ENCODE measurements around the gene PRKG1. TPM values are rescaled to one million over a fixed set of nuclear protein-coding genes. Genes with fewer than 3 reads are reported as not detected.

PRKG1 gene
- total RNA-seq, 1 experiment from 2014 or later, result not detected

DNA sequence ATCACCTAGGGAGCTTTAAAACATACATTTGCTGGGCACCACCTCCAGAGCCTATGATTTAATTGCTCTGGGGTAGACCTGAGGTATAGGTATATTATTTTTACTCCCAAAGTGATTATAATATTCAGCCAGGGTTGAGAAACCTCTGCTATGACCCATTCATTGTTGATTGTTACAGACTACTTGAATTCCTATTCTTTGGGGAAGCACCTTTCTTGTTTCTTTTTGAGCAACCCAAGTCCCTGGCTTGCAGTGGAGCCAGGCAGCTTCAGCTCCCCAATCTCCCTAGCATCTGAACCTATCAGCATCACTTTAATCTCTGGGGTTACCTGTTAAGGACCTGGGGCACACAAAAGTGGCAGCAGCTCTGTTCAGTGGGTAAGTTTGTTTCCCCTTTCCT, 8.6 kb downstream of the PRKG1 start:
- no peak overlapping the region for H3K27ac ChIP-seq

DNA sequence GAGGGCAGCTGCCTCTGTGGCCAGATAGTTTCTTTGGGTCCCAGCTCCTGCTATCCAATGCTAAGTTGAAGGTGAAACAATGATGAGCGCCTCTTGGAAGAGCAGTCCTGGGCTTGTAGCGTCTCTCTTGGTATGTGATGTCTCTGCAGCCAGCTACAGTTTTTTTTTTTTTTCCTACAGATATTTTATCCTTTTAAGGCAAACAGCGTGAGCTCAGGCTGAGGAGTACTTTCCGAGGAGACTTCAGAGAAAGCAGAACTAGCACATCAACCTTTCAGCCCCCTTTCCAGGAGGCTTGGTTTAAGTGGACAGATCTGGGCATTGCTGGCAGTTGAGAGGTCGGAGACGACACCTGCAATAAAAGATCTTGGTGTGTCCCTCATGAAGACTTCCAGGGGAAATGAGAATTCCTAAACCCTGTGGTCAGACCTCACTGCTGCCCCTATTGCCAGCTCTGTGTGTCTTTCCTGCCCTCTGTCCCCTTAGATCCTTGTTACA, 9.1 kb downstream of the PRKG1 start:
- Histone ChIP-seq H3K27me3 (replicated peaks) (no peaks in the 10 kb centered on the region), H3K4me3 (no peak overlapping the region), H3K4me1 (replicated peaks) (no peaks in the 10 kb centered on the region), H3K36me3 (no peaks in the 10 kb centered on the region), H3K9me3 (replicated peaks) (no peaks in the 10 kb centered on the region), H3K27ac (no peak overlapping the region)
- no peak for DNase-seq (ENCODE audit: low read depth in 1 of 2, low spot score in 2 of 2)

More for the DNA sequence above, 8.6 kb downstream of the PRKG1 start:
- DNase-seq (ENCODE audit: low read depth in 1 of 2, low spot score in 2 of 2), result no peak
- Histone ChIP-seq H3K4me1 (replicated peaks) (no peaks in the 10 kb centered on the region), H3K4me3 (no peak overlapping the region), H3K36me3 (no peaks in the 10 kb centered on the region), H3K27me3 (replicated peaks) (no peaks in the 10 kb centered on the region), H3K9me3 (replicated peaks) (no peaks in the 10 kb centered on the region)

DNA sequence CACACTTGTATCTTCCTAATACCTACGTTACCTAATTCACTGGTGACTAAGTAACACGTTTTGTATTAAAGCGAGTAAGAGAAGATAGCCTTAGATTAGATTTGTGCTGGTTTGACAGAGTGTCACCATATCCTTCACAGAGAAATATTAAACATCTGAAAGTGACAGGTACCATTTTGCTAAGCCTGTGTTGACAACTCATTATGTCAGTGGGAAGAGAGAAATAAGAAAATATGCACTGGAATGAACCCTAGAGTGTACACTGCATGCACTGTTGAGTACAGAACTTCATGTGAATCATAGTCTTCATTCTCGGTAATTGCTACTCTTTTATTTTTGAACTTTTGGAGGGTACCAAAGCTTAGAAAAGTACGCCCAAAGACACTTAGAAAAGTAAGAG, 10.9 kb downstream of the PRKG1 start:
- Histone ChIP-seq H3K4me1 (replicated peaks) (no peaks in the 10 kb centered on the region), H3K27me3 (replicated peaks) (no peaks in the 10 kb centered on the region), H3K36me3 (no peaks in the 10 kb centered on the region), H3K9me3 (replicated peaks) (no peaks in the 10 kb centered on the region), H3K4me3 (no peak overlapping the region), H3K27ac (no peak overlapping the region)
- DNase-seq (ENCODE audit: low read depth in 1 of 2, low spot score in 2 of 2), result no peak

DNA sequence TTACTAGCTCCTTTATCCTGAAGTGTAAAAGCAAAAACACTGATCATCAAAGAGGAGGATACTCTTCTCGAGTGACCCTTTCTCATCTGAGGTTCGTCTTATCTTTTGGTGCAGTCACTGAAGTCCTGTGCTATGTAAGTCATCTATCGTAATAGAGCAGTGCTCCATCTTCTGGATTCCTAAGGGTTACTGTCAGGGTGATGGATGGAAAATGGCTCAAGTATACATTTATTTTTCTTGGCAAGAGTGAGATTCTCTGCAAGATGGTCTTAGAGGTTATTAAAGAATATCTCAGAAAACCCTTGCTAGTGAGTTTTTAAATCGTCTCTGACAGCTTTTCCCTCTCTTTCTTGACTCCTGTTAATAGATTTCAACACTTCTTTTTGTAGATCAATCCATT, 12.4 kb downstream of the PRKG1 start:
- Histone ChIP-seq H3K4me3 (no peak overlapping the region), H3K9me3 (replicated peaks) (no peaks in the 10 kb centered on the region), H3K36me3 (no peaks in the 10 kb centered on the region), H3K27ac (no peak overlapping the region), H3K27me3 (replicated peaks) (no peaks in the 10 kb centered on the region), H3K4me1 (replicated peaks) (no peaks in the 10 kb centered on the region)
- DNase-seq (ENCODE audit: low read depth in 1 of 2, low spot score in 2 of 2), result no peak

DNA sequence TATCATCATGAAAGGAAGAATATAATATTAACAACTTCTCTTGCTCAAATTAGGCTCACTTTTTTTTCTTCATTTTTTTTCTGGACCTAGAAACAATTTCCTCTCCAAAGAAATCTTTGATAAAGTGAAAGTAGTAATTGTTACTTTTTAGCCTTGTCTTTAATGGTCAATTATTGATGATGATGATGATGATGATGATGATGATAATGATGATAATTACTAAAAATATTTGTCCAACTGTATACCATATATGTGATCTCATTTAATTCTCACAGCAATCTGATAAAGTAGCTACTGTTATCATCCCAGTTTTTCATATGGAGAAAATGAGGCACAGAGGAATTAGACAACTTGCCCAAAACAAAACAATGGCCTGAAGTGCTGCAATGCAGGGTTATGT, 12.8 kb downstream of the PRKG1 start:
- DNase-seq (ENCODE audit: low read depth in 1 of 2, low spot score in 2 of 2), result no peak
- H3K4me1 ChIP-seq (replicated peaks), result no peaks in the 10 kb centered on the region

DNA sequence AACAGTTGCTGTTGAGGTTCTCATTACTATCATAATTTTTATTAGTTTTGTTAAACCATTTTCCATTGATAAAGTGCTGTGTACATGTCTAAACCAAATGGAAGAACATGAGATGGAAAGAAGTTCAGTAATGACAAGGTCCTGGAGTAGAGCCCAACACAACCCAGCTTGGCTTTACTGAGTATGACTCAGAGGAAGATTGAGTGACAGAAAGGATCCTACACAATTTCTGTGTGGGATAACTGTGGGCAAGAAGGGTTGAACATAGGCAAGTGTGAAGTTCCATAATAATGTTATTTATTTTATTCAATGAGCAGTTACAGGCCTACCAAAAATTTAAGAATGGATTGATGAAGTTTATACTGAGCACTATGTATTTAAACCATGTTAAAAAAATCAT, 15.9 kb downstream of the PRKG1 start:
- DNase-seq (ENCODE audit: low read depth in 1 of 2, low spot score in 2 of 2), result no peak

More for the DNA sequence above, 12.8 kb downstream of the PRKG1 start:
- Histone ChIP-seq H3K4me3 (no peak overlapping the region), H3K27me3 (replicated peaks) (no peaks in the 10 kb centered on the region), H3K9me3 (replicated peaks) (no peaks in the 10 kb centered on the region), H3K27ac (no peak overlapping the region), H3K36me3 (no peaks in the 10 kb centered on the region)

DNA sequence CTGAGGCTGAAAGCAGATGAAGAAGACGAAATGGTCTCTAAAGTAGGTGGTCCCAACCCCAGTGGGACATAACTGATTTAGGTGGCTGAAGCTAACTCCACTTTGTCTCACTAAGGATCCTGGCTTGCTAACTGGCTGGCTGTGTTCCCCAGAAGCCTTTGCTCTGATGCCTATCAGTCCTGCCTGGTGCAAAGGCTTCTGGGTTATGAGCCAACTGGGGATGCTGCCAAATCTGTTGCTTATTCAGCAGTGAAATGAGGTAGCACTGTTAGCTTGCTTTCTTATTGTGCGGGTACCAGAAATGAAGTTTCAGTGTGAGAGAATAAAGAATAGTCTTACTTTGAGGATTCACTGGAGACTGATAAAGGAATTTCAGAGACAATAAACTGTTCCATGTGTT, 18.1 kb downstream of the PRKG1 start:
- no peaks in the 10 kb centered on the region for H3K36me3 ChIP-seq
- H3K9me3 ChIP-seq (replicated peaks), result no peaks in the 10 kb centered on the region
- no peak overlapping the region for H3K4me3 ChIP-seq
- no peak overlapping the region for H3K27ac ChIP-seq
- no peaks in the 10 kb centered on the region for H3K27me3 ChIP-seq (replicated peaks)
- no peaks in the 10 kb centered on the region for H3K4me1 ChIP-seq (replicated peaks)
- DNase-seq (ENCODE audit: low read depth in 1 of 2, low spot score in 2 of 2), result no peak

More for the DNA sequence above, 15.9 kb downstream of the PRKG1 start:
- H3K9me3 ChIP-seq (replicated peaks), result no peaks in the 10 kb centered on the region
- H3K4me3 ChIP-seq, result no peak overlapping the region
- no peaks in the 10 kb centered on the region for H3K36me3 ChIP-seq
- H3K27me3 ChIP-seq (replicated peaks), result no peaks in the 10 kb centered on the region
- no peaks in the 10 kb centered on the region for H3K4me1 ChIP-seq (replicated peaks)
- no peak overlapping the region for H3K27ac ChIP-seq

DNA sequence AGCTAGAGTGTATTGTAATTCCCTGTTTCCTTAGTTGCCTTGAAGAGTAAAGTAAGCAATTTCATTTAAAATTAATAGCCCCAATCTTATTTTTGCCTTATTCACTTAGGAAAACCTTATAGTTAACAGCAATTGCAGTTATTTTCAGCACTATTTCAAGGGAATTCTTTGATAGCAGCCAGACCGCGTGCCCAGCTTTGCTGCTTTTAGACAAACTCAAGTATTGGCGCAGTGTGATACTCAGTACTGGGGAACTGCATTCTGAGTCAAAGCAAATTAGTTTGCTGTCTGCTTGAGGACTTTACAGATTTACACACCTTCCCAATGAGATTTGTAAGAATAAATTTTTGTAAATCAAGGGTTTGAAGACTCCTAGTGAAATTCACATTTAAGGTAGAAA, 21.2 kb downstream of the PRKG1 start:
- Histone ChIP-seq H3K4me3 (no peak overlapping the region), H3K36me3 (no peaks in the 10 kb centered on the region), H3K4me1 (replicated peaks) (no peaks in the 10 kb centered on the region), H3K27me3 (replicated peaks) (no peaks in the 10 kb centered on the region), H3K9me3 (replicated peaks) (no peaks in the 10 kb centered on the region), H3K27ac (no peak overlapping the region)
- no peak for DNase-seq (ENCODE audit: low read depth in 1 of 2, low spot score in 2 of 2)

DNA sequence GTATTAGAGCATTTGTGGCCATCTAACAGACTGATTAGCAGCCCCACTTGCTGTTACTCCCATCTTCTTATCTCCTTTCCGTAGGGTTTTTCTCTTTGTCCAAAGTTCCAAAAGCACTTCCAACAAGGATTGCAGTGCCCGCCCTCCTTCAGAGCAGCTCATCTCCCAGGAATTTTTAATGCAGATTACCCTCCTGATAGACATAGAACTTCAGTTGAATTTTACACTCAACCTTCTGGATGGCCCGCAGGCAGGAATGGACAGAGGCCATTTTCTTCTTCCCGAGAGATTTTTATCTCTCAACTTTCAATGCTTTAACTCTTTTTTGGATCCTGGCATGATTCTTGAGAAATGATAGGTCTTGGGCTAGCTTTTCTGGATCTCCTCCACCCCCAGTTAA, 23.3 kb downstream of the PRKG1 start:
- Histone ChIP-seq H3K4me1 (replicated peaks) (no peaks in the 10 kb centered on the region), H3K36me3 (no peaks in the 10 kb centered on the region), H3K27ac (no peak overlapping the region), H3K4me3 (no peak overlapping the region), H3K9me3 (replicated peaks) (no peaks in the 10 kb centered on the region), H3K27me3 (replicated peaks) (no peaks in the 10 kb centered on the region)
- DNase-seq (ENCODE audit: low read depth in 1 of 2, low spot score in 2 of 2), result no peak

DNA sequence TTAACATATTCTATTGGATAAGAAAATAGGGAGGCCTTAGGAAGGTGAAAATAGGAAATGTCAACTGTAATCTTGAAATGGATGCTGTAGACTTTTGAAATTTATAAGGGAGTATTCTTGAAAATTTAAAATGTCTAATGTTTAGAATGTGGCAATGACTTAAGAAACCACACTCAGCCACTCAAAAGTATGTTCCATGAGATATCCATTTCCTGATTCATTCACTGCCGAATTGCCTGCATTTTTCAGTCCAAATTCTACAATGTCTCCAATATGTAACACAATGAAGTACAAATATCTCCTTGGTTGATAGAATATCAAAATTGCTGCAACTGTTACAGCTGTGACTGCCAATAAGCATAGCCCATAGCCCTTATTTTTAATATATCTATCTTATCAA, 25.9 kb downstream of the PRKG1 start:
- H3K27me3 ChIP-seq (replicated peaks), result no peaks in the 10 kb centered on the region
- no peaks in the 10 kb centered on the region for H3K36me3 ChIP-seq
- H3K4me3 ChIP-seq, result no peak overlapping the region
- no peak for DNase-seq (ENCODE audit: low read depth in 1 of 2, low spot score in 2 of 2)
- H3K9me3 ChIP-seq (replicated peaks), result no peaks in the 10 kb centered on the region
- H3K27ac ChIP-seq, result no peak overlapping the region
- no peaks in the 10 kb centered on the region for H3K4me1 ChIP-seq (replicated peaks)

DNA sequence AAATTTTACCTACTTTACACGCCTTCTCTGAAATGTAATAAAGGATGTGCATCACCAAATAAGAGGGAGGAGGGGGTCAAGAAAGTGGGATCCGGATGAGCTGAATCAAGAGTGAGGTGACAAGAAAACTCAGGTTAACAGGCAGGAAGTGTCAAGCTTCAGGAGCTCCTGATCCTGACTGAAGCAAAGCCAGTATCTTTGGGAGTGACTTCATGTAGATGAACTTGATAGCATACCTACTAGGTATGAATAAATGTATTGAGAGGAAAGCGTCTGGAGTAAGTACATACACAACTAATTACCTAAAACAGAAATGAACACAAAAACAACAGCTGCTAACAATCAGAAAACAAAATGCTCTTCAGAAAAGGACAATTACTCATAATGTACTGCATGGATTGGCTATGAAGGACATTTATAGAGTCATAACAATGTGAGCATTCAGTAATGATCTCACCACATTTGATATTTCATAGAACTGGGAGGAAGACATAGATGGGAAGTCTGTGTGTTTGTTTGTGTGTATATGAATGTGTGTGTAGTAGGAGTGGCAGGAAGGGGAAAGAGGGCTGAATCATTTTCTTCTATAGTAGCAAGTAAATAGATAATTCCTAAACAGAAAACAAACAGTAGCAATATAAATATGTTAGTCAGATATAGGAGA, 29.4 kb downstream of the PRKG1 start:
- Histone ChIP-seq H3K4me1 (replicated peaks) (no peaks in the 10 kb centered on the region; the same call in 1 of the 2 replicates), H3K27me3 (replicated peaks) (no peaks in the 10 kb centered on the region), H3K36me3 (no peaks in the 10 kb centered on the region), H3K27ac (no peak overlapping the region), H3K9me3 (replicated peaks) (no peaks in the 10 kb centered on the region), H3K4me3 (no peak overlapping the region)
- no peak for DNase-seq (ENCODE audit: low read depth in 1 of 2, low spot score in 2 of 2)

DNA sequence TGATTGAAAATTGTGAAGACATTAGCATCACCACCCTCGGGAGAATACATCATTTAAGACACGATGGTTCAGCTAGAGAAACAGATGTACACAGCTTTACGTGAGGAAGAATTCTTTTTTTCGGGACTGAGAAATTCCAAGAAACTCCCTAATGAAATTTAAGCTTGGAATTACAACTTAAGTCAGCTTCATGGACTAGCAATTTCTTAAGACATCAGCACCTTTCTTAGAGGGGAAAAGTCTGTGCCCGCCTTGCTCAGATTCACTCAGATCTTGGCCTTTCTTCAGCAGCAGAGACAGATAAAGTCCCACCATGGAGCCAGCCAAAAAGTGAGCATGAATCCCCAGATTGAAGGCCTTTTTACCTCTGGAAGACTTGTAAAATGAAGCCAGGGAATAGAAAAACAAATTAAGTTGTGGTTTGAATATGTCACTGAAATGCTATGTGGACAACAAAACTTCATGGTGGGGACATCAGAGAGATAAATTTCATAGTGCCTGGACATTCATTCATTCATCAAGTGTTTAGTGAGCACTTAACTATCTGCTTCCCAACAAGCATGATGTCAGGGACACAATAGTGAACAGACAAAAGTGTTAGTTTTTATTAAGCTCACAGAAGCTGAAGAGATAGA, 32.1 kb downstream of the PRKG1 start:
- H3K9me3 ChIP-seq (replicated peaks), result no peaks in the 10 kb centered on the region
- H3K36me3 ChIP-seq, result no peaks in the 10 kb centered on the region
- H3K27ac ChIP-seq, result no peak overlapping the region
- no peaks in the 10 kb centered on the region; the same call in 1 of the 2 replicates for H3K4me1 ChIP-seq (replicated peaks)
- H3K4me3 ChIP-seq, result no peak overlapping the region
- no peak for DNase-seq (ENCODE audit: low read depth in 1 of 2, low spot score in 2 of 2)
- no peaks in the 10 kb centered on the region for H3K27me3 ChIP-seq (replicated peaks)

DNA sequence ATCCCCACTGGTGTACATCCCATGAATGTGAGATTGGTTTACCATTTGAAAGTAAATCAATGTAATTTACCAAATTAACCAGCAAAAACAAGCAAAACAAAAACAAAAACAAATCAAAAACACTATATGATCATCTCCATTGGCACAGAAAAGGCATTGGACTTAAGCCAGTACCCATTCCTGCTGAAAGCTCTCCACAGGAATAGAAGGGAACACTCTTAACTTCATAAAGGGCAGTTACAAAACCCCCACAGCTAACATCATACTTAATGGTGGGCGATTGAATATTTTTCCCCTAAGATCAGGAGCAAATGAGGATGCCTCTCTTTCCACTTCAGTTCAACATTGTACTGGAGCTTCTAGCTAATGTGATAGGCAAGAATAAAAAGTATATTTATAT, 34.1 kb downstream of the PRKG1 start:
- Histone ChIP-seq H3K36me3 (no peaks in the 10 kb centered on the region), H3K27me3 (replicated peaks) (no peaks in the 10 kb centered on the region), H3K9me3 (replicated peaks) (no peaks in the 10 kb centered on the region), H3K4me3 (no peak overlapping the region), H3K27ac (no peak overlapping the region), H3K4me1 (replicated peaks) (no peaks in the 10 kb centered on the region; the same call in 1 of the 2 replicates)
- no peak for DNase-seq (ENCODE audit: low read depth in 1 of 2, low spot score in 2 of 2)

DNA sequence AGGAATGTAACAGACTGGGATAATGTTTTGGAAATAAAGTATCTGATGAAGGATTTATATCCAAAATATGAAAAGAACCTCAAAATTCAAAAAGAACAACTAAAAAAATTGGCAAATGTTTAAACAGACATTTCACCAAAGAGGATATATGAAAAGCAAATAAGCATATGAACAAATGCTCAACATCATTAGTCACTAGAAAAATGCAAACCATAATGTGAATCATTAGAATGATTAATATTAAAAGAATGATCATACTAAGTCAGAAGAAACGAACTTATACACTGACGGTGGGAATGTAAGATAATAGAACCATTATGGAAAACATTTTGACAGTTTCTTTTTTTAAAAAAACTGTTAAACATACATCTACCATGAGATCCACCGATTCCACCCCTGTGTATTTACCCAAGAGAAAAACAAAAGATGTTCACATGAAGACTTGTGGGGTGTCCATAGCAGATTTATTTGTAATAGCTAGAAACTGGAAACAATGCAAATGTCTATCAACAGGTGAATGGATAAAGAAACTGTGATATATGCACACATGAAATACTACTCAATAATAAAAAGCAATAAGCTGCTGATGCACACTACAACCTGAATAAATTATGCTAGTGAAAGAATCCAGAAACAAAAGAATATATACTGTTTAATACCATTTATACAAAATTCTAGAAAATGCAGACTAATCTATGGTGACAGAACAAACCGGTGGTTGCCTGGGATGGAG, 35.7 kb downstream of the PRKG1 start:
- peak in 1 of 2 experiments; percentile 4 for DNase-seq (ENCODE audit: low read depth in 1 of 2, low spot score in 2 of 2)
- Histone ChIP-seq H3K4me1 (replicated peaks) (no peaks in the 10 kb centered on the region; the same call in 1 of the 2 replicates), H3K4me3 (no peak overlapping the region), H3K36me3 (no peaks in the 10 kb centered on the region), H3K27me3 (replicated peaks) (no peaks in the 10 kb centered on the region), H3K27ac (0 out of 2 replicates have a peak overlapping the region, but pooled peaks have one; percentile 18), H3K9me3 (replicated peaks) (no peaks in the 10 kb centered on the region)
